GM19351 (cell line): ENCODE results near the gene LCN12.
A peak's percentile ranks its signal among the peaks of the same experiment; 100 is the strongest.

Experiments used
- ATAC-seq: cut with Tn5 transposase; IDR thresholded peaks from one replicate; pipeline ENCODE4 v1.9.1; 2021; ENCODE audit warnings: mild to moderate bottlenecking, moderate library complexity; ENCODE audit not compliant: unreplicated experiment

The LCN12 gene

DNA sequence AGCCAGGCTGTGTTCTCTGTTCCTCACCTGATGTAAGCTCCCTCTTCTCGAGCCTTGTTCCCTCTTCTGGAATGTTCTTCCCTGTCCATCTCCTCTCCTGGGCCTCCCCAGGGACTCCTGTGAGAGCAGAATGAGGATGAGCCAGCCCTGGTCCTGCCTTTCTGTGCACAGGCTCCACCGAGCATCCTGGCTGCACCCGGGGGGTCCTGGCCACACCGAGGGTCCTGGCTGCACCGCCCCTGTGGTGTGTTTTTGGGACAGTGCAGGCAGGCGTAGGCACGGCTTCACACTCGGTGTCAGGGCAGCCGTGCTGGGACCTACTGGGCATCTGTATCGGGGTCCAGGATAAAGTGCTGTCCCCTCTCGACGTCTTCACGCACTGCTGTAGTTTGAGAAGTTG, 25.3 kb upstream of the LCN12 start:
- ATAC-seq, result no peak

- ATAC-seq, result no peak
These were observed 24.5 kb upstream of the LCN12 start for GRCh38 chr9:136927343-136928271.

DNA sequence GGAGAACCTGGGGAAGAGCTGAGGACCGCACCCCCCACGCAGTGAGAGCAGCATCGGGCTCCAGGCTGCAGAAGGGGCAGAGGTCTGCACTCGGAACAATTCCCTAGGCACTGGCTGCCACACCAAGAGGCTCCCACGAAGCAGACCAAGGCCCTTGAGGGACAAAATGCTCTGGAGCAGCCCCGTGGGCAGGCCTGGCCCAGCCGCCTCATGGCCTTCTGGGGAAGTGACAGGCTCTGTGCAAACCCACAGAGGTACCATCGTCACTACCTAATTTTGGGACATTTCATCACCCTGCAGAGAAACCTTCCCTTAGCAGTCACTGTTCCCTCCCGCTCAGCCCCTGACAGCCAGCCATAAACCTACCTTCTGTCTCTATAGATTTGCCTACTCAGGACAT, 23.5 kb upstream of the LCN12 start:
- no peak for ATAC-seq

GRCh38 chr9:136930014-136930413, 22.1 kb upstream of the LCN12 start:
- ATAC-seq, result no peak

GRCh38 chr9:136931611-136932130, 20.4 kb upstream of the LCN12 start:
- ATAC-seq, result no peak

DNA sequence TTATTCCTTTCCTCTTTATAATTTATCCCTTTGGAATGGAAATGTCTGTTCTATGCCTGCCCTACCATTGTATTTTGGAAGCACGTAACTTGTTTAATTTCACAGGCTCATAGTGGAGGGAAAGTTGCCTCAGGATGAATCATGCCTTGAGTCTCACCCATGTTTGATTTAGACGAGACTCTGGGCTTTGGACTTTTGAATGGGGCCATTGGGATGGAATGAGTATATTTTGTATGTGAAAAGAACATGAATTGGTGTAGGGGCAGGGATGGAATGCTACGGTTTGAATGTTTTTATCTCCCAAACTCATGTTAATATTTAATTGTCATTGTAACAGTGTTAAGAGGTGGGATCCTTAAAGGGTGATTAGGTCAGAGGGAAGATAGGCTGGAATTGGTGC, 17.8 kb upstream of the LCN12 start:
- no peak for ATAC-seq

- no peak for ATAC-seq
These were observed 16.4 kb upstream of the LCN12 start for GRCh38 chr9:136935651-136936050.

DNA sequence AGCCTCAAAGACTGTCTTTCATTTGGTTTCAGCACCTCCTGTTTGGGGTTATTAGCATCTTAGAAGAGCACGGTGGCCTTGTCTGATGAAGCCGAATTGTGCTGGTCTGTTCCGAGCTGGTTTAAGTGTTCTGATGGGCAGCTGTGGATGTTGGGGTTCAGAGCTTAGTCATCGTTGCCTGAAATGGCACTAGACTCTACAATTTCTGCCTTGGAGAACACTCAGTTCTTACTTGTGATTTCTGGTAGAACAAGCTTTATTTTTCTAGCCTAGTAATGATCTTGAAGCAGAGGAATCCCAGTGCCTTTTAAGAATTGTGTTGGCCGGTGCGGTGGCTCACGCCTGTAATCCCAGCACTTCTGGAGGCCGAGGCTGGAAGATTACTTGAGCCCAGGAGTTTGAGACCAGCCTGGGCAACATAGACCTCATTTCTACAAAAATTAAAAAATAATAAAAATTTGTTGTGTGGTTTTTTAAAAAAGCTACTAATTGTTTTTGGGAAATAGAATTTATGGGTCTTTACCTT, 15.4 kb upstream of the LCN12 start:
- ATAC-seq, result no peak

DNA sequence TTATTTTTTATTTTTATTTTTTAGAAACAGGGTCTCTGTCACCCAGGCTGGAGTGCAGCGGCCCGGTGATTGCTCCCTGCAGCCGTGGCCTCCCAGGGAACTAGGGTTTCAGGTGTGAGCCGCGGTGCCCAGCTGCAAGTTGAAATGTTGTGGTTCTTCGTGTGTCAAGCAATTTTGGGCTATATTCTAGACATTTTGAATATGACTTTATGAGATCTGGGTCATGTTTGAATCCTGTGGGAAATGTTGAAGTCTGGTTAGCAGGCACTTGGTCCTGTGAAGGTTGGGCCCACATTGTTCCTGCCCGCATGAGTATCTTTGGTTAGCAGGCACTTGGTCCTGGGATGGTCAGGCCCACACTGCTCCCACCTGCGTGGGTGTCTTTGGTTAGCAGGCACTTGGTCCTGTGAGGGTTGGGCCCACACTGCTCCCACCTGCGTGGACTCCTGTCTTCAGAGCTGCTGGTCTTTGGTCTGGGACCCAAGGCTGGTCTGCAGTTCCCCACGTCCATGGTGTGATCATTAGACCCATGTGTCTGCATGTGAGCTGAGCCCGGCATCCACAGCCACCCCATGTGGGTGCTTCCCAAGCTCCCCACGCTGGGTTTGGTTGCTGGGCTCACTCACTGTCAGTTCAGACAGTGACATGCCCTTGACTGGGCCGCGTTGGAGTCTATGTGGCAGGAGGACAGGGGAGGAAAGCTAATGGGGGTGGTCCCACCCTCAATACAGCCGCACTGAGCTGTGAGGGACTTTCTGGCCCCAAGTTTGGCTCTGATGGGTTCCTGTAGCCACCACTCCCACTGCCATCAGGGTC, 14.7 kb upstream of the LCN12 start:
- ATAC-seq, result no peak

GRCh38 chr9:136939431-136939995, 12.6 kb upstream of the LCN12 start:
- no peak for ATAC-seq

DNA sequence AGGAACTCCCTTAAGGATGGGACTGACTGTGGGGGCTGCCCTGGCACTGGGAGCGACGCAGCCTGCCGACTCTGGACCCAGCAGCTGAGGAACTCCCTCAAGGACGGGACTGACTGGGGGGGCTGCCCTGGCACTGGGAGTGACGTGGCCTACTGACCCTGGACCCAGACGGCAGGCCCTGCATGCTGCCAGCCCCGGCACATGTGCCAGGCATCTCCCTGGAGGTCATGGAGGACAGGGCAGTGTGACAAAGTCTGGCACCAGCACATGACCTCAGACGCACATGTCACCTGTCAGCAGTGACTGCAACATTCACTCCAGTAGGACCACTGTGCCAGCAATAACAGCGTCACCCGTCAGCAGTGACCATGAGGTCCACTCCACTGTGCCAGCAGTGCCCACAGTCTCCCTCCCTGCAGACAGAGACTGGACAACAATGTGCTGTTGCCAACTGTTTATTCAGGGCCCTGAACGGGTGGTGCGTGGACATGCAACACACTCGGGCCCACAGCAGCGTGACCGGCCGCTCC, 12.0 kb upstream of the LCN12 start:
- ATAC-seq, result no peak

DNA sequence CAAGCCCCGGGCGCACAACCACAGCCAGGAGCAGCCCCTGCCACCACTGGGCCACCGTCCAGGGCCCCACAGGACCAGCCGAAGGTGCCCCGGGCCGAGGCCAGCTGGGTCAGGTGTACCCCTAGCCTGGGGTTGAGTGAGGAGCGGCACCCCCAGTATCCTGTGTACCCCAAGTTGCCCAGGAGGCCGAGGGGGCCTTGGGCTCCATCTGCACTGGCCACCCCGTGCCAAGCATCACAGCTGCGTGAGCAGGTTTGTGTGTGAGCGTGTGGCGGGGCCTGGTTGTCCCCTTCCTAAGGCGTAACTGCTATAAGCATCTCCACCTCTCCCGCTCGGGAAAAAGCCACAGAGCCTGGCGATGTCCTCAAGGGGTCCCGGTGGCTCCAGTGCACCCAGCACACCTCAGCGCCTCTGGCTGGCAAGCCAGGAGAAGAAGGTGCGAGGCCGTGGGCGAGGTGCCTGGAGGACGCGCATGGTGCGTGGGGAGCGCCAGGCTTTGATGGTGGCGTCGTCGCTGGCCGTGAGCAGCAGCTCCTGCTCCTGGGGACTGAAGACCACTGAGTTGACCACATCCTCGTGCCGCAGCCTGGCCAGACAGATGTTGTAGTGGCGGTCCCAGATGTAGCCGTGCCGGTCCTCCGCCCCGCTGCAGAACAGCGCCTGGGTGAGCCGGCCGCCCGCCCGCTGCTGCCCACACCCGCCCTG, 11.4 kb upstream of the LCN12 start:
- no peak for ATAC-seq

DNA sequence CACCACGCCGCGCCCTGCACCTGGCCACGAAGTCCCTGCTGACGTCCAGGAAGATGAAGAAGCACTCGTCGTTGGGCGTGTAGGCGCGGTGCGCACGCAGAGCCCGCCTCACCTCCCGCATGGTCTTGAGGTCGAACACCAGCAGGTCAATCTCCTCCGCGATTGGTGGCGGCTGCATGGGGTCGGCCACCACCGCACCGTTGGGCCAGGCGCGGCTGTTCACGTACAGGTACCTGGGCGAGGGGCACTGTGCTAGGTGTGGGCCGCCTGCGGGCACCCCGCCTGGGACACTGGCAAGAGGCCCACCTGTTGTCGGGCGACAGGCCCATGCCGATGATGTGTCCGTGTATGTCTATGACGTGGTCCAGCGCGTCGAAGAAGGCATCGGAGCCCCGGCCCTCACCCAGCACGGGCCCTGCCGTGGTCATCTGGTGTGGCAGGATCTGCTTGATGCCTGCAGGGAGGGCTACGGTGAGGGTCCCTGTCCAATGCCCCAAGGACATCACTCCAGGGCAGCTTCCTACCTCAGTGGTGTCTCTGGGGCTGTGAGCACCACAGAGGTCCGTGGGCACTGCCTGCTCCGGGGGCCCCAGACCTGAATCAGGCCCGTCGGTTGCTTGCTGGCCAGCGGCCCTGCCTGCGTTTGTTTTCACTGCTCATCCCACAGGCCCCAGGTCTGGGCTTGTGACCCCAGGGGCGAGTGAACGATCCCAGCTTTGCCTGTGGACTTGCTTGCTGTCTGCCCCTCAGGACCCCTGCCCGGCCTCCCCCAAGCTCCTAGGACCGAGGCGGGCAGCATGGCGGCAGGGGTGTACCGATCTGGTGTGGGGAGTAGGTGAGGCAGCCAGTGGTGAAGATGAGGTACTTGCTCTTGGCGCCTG, 10.6 kb upstream of the LCN12 start:
- no peak for ATAC-seq

GRCh38 chr9:136942112-136942880, 9.8 kb upstream of the LCN12 start:
- no peak for ATAC-seq

- ATAC-seq, result no peak
These were observed 9.2 kb upstream of the LCN12 start for GRCh38 chr9:136942881-136943230.

DNA sequence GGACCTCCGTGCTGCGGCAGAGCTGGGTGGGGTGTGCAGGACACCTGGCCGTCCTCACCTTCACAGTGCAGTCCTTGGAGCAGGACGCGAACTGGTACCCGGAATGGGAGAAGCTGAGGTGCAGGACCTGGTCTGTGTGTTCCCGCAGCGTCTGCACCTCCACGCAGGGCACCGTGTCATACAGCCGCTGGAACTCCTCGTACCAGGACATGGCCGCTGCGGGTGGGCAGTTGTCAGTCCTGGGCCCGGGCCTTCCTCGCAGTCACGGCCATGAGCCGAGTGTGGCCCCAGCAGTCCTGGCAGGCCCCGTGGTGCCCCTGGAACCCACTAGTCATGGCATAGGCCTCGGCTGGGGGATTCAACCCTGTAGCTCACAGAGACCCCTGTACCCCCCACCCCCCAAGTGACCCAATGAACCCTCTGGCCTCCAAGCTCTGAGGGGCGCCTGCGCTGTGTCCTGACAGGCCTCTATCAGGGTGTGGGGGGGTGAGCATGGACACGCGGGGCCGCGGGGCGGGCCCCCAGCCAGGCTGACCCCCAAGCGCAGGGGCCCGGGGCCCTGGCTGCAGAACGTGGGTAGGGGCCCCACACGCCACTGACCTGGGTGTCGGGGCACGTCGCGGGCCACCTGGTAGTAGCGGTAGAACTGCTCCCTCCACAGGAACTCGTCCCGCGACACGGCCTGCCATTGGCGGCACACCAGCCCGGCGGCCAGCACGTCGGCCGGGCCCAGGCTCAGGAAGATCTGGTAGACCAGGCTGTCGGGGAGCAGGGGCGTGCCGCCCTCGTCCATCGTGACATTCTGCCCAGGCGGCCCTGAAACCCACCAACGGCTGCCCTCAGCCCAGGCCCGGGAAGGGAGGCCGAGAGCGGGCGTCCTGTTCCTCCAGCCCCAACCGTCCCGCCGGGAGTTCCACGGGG, 8.5 kb upstream of the LCN12 start:
- peak; percentile 13 for ATAC-seq

DNA sequence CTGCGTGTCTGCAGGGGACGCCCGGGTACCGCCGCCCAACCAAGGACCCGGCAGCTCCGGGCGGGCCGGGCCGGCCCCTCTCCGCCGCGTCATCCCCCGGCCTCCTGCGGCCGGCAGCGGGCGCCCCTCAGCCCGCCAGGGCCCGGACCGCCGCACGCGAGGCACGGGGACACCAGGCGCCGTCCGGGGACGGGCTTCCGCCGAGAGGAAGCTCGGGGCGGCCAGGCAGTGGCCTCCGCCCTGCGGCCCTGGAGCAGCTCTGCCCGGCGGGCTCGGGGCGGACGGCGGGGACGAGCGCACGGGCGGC, 7.9 kb upstream of the LCN12 start:
- peak; percentile 43 for ATAC-seq
